CD8-positive, alpha-beta memory T cell (primary cell): ENCODE measurements around the gene CLEC10A. TPM values are rescaled to one million over a fixed set of nuclear protein-coding genes. Genes with fewer than 3 reads are reported as not detected.
A peak's percentile ranks its signal among the peaks of the same experiment; 100 is the strongest.
"Not testable (repeated sequence)": the region's sequence is repeated elsewhere in the genome, so short reads cannot be mapped to it uniquely, and the experiment has no call there.

Experiments
- CTCF ChIA-PET: fragments of 350-600 bp; sonication (Branson Sonifier 250); formaldehyde crosslinking; loops from one replicate; lab custom pipeline; 2021; ENCODE audit warnings: antibody characterized with exemption; lab: Charles Lee
- POLR2A ChIA-PET: fragments of 350-600 bp; sonication (Branson Sonifier 250); formaldehyde crosslinking; loops from one replicate; lab custom pipeline; 2021; ENCODE audit warnings: antibody characterized with exemption; lab: Charles Lee
- DNase-seq, 5 donors: peaks; one replicate each; pipeline versions ENCODE4 v3.0.0 to v3.0.0-alpha.2; 2020 to 2022; ENCODE audit warnings: mixed read lengths in 1 of 5
- H3K27ac ChIP-seq: one replicate; pipeline ENCODE4 v1.7.0; 2013; ENCODE audit warnings: low read depth, mild to moderate bottlenecking, low read length, moderate library complexity
- H3K27me3 ChIP-seq: 2 replicates; pipeline ENCODE4 v1.7.0; 2013; ENCODE audit warnings: low read length, mild to moderate bottlenecking; ENCODE audit not compliant: insufficient read depth, poor library complexity, severe bottlenecking
- H3K36me3 ChIP-seq: 2 replicates; pipeline ENCODE4 v1.7.0; 2013; ENCODE audit warnings: mild to moderate bottlenecking, low read length, moderate library complexity; ENCODE audit not compliant: insufficient read depth
- H3K4me1 ChIP-seq: 2 replicates; pipeline ENCODE4 v1.7.0; 2013; ENCODE audit warnings: mild to moderate bottlenecking, low read length, moderate library complexity; ENCODE audit not compliant: insufficient read depth
- H3K4me3 ChIP-seq: 2 replicates; pipeline ENCODE4 v1.7.0; 2013; ENCODE audit warnings: mild to moderate bottlenecking, low read length
- H3K9me3 ChIP-seq: 2 replicates; pipeline ENCODE4 v1.7.0; 2013; ENCODE audit warnings: mild to moderate bottlenecking, low read length
- H3K27ac Mint-ChIP-seq, 8 donors: one replicate each; pipeline ENCODE4 v1.8.0; 2020 to 2021; ENCODE audit warnings: mixed read lengths in 8 of 8, mild to moderate bottlenecking in 6 of 8, inconsistent platforms in 3 of 8, moderate library complexity in 3 of 8
- H3K27me3 Mint-ChIP-seq, 2 donors: one replicate each; pipeline ENCODE4 v1.8.0; 2020 to 2021; ENCODE audit warnings: mixed read lengths in 2 of 2, mild to moderate bottlenecking in 1 of 2, moderate library complexity in 1 of 2
- H3K36me3 Mint-ChIP-seq, 3 donors: one replicate each; pipeline ENCODE4 v1.8.0; 2020 to 2021; ENCODE audit warnings: mixed read lengths in 3 of 3, inconsistent platforms in 1 of 3, mild to moderate bottlenecking in 1 of 3
- H3K4me1 Mint-ChIP-seq, 3 donors: one replicate each; pipeline ENCODE4 v1.8.0; 2020 to 2021; ENCODE audit warnings: mixed read lengths in 3 of 3, inconsistent platforms in 1 of 3, mild to moderate bottlenecking in 1 of 3
- H3K4me3 Mint-ChIP-seq, 7 donors: one replicate each; pipeline ENCODE4 v1.8.0; 2020 to 2021; ENCODE audit warnings: mixed read lengths in 7 of 7, mild to moderate bottlenecking in 6 of 7, moderate library complexity in 4 of 7, inconsistent platforms in 2 of 7
- H3K9me3 Mint-ChIP-seq, 5 donors: one replicate each; pipeline ENCODE4 v1.8.0; 2020 to 2022; ENCODE audit warnings: mixed read lengths in 5 of 5, mild to moderate bottlenecking in 3 of 5, moderate library complexity in 2 of 5, inconsistent platforms in 1 of 5
- polyA plus RNA-seq: library from polyadenylated mRNA; unstranded; fragments of 300-500 nt; fragmentation: Illumina TruSeq; gene quantifications from one replicate; pipeline ENCODE4 v1.2.3, GENCODE V29; 2021
- total RNA-seq, 2 experiments: library from RNA; stranded (reverse); gene quantifications; one replicate each; pipeline ENCODE4 v1.2.3, GENCODE V29; 2021

CLEC10A gene
- total and polyA plus RNA-seq, 3 experiments from 2014 or later: 0.33 to 0.42 TPM; not detected in 1

DNA sequence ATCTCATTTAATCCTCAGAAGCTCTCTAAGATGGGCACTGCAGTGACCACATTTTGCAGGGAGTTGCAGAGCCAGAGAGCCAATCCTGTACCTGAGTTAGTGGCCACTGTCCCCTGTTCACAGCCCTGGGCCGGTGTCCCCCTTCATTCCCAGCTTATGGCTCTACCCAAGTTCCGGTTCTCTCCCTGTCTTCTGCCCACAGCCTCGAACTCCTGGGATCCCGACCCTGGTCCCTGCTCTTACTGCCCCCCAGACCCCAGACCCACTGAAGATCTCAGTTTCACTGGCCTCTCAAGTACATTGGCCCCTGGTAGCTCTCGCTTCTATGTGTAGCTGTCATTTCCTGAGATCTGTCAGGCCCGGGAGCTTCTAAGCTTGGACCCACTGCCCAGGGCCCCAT is 22.4 kb upstream of the CLEC10A start:
- Mint-ChIP-seq H3K36me3 (no peaks in the 10 kb centered on the region), H3K9me3 (no peaks in the 10 kb centered on the region), H3K4me3 (peak overlapping the region in 1 of 7 donors; percentile 1), H3K27me3 (peaks cover 23 to 25% of the 10 kb centered on the region in 2 donors), H3K27ac (peak overlapping the region in 1 of 8 donors; percentile 61), H3K4me1 (no peaks in the 10 kb centered on the region)
- peaks cover 6% of the 10 kb centered on the region for H3K27me3 ChIP-seq
- no peaks in the 10 kb centered on the region for H3K9me3 ChIP-seq
- H3K36me3 ChIP-seq: no peaks in the 10 kb centered on the region
- H3K27ac ChIP-seq: no peak overlapping the region
- POLR2A ChIA-PET: no interaction called here
- CTCF ChIA-PET: no interaction called here
- no peak for DNase-seq
- H3K4me3 ChIP-seq: no peak overlapping the region
- H3K4me1 ChIP-seq: no peaks in the 10 kb centered on the region

DNA sequence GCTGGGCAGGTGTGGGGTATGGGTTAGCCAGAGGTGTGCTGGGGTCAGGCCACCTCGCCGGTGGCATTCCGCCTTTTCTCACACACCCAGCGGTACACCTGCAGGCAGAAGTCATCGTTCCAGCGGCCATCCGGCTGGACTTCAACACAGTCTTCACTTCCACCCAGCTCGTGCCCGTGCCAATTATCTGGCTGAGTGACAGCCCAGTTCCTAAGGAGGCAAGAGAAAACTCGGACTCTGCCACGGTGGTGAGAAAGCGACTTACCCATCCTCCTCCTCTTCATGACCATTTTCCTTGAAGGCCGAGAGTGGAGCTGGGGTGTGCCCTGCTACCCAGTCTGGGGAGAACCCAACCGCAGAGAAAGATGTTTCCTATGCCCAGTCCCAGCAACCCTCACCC is 21.5 kb upstream of the CLEC10A start:
- Histone ChIP-seq H3K4me3 (no peak overlapping the region), H3K36me3 (no peaks in the 10 kb centered on the region), H3K9me3 (no peaks in the 10 kb centered on the region), H3K27me3 (peaks cover 6% of the 10 kb centered on the region), H3K4me1 (no peaks in the 10 kb centered on the region), H3K27ac (no peak overlapping the region)
- Mint-ChIP-seq H3K4me1 (no peaks in the 10 kb centered on the region), H3K27ac (no peak overlapping the region), H3K9me3 (no peaks in the 10 kb centered on the region), H3K4me3 (no peak overlapping the region), H3K36me3 (no peaks in the 10 kb centered on the region), H3K27me3 (peaks cover 23 to 25% of the 10 kb centered on the region in 2 donors)
- no peak for DNase-seq
- ChIA-PET CTCF (no interaction called here), POLR2A (no interaction called here)

DNA sequence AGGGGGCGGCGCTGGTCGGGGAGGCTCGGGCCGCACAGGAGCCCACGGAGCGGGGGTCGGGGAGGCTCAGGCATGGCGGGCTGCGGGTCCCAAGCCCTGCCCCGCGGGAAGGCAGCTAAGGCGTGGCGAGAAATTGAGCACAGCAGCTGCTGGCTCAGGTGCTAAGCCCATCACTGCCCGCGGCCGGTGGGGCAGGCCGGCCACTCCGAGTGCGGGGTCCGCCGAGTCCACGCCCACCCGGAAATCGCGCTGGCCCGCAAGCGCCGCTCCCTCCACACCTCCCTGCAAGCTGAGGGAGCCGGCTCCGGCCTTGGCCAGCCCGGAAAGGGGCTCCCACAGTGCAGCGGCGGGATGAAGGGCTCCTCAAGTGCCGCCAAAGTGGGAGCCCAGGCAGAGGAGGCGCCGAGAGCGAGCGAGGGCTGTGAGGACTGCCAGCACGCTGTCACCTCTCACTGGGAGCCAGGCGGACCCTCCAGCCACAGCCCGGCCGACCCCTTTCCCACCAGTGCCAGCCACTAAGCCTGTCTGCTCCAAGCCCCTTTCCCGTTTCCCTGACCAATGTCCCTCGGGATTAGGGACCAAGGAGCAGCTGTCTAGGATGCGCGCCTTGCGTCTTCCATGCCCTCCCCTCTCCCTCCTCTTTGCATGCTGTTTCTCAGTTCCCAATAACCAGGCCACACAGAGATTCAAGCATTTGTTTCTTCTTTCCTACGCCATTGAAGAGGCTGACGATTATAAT is 20.8 kb upstream of the CLEC10A start:
- H3K27me3 ChIP-seq, H3K4me3 ChIP-seq, H3K27ac ChIP-seq, H3K4me1 Mint-ChIP-seq, H3K36me3 ChIP-seq, H3K27ac Mint-ChIP-seq, H3K36me3 Mint-ChIP-seq, CTCF ChIA-PET, H3K9me3 ChIP-seq, H3K4me3 Mint-ChIP-seq, H3K4me1 ChIP-seq, DNase-seq, POLR2A ChIA-PET, H3K9me3 Mint-ChIP-seq: not testable (repeated sequence)
- peaks cover 23 to 26% of the 10 kb centered on the region in 2 donors for H3K27me3 Mint-ChIP-seq

DNA sequence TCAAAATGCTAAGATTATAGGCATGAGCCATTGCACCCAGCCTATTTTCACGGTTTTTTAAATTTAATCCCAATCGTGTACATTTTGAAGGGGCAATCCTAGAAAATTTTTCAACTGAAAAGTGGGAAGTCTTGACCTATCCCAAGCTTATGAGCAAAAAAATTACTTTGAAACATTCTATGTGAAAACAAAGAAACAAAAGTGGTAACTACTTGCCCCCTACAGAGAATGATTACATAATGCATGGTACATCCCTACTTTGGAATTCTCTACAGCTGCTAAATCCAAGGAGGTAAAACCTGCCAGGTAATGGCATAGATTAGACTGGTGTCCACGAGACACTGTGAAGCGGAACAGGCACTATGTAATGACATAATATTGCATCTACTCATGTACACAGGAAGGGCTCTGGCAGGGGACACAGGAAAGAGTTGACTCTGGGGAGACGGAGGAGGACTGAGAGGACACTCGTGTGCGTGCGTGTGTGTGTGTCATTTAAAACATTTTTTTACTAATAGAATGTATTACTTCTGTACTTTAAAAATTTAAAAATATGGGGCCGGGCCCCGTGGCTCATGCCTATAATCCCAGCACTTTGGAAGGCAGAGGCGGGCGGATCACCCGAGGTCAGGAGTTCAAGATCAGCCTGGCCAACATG is 18.9 kb upstream of the CLEC10A start:
- no peaks in the 10 kb centered on the region for H3K4me1 ChIP-seq
- ChIA-PET CTCF (interaction anchor here (1.6 to 2.0 kb wide), 2 partner anchors 38 to 53 kb away, joined by 3 to 5 read pairs; no protein-coding TSS in a partner anchor), POLR2A (no interaction called here)

DNA sequence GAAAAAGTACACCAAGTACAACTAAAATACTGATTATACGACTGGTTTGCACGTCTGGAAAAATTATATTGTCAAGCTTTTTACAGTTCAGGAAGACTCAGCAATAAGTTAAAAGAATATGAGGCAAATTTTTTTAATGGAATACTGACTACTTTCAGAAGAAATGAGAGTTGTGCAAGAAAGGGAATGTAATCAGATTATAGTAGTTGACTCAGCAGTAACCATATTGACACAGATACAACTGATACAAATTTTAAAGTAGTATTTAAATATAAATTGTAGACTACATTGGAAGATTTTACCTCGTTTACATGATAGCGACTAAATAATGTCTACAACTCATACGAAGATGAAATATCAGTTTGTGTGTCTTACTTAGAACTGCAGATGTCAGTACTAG is 17.9 kb upstream of the CLEC10A start:
- no peaks in the 10 kb centered on the region for H3K9me3 ChIP-seq
- Mint-ChIP-seq H3K4me1 (peaks cover 0 to 9% (median 7%) of the 10 kb centered on the region in 3 donors), H3K27me3 (peaks cover 22 to 36% of the 10 kb centered on the region in 2 donors), H3K4me3 (no peak overlapping the region), H3K36me3 (peaks cover 0 to 4% (median 0%) of the 10 kb centered on the region in 3 donors), H3K27ac (no peak overlapping the region), H3K9me3 (no peaks in the 10 kb centered on the region)
- H3K4me1 ChIP-seq: no peaks in the 10 kb centered on the region
- peaks cover 6% of the 10 kb centered on the region for H3K27me3 ChIP-seq
- ChIA-PET POLR2A (no interaction called here), CTCF (interaction anchor here (1.6 kb wide), 1 partner anchor 39 kb away, joined by 3 read pairs; no protein-coding TSS in a partner anchor)
- DNase-seq: no peak
- no peak overlapping the region for H3K4me3 ChIP-seq
- no peak overlapping the region for H3K27ac ChIP-seq
- no peaks in the 10 kb centered on the region for H3K36me3 ChIP-seq

More for the DNA sequence above, 18.9 kb upstream of the CLEC10A start:
- H3K36me3 Mint-ChIP-seq: no peaks in the 10 kb centered on the region
- H3K27me3 ChIP-seq: peaks cover 6% of the 10 kb centered on the region
- DNase-seq: no peak
- no peaks in the 10 kb centered on the region for H3K36me3 ChIP-seq
- no peak overlapping the region for H3K27ac Mint-ChIP-seq
- no peaks in the 10 kb centered on the region for H3K9me3 Mint-ChIP-seq
- H3K4me3 ChIP-seq: no peak overlapping the region
- H3K4me1 Mint-ChIP-seq: peaks cover 0 to 9% (median 7%) of the 10 kb centered on the region in 3 donors
- peaks cover 26 to 41% of the 10 kb centered on the region in 2 donors for H3K27me3 Mint-ChIP-seq
- no peak overlapping the region for H3K4me3 Mint-ChIP-seq
- H3K9me3 ChIP-seq: no peaks in the 10 kb centered on the region
- H3K27ac ChIP-seq: no peak overlapping the region

DNA sequence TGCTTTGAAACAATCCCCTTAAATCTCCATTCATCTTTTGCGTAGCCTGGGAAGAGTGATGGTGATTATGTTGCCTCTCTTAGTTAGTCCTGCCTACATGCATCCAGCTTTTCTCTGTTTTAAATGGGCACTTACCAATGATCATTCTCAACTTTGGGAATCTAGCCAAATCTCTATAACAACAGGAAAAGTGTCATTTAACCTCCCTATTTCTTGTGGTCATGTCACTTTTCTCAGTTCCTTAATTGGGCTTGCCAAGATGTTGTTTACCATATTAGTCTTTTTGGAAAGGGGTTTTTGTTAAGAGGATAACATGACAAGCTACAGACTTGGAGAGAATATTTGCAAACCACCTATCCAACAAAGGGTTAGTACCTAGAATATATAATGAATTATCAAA is 15.6 kb upstream of the CLEC10A start:
- DNase-seq: no peak
- Histone ChIP-seq H3K27me3 (no peaks in the 10 kb centered on the region), H3K4me3 (no peak overlapping the region), H3K27ac (no peak overlapping the region), H3K36me3 (no peaks in the 10 kb centered on the region), H3K9me3 (no peaks in the 10 kb centered on the region), H3K4me1 (no peaks in the 10 kb centered on the region)
- no peak overlapping the region for H3K4me3 Mint-ChIP-seq
- no peak overlapping the region for H3K27ac Mint-ChIP-seq
- H3K4me1 Mint-ChIP-seq: peaks cover 0 to 9% (median 7%) of the 10 kb centered on the region in 3 donors
- CTCF ChIA-PET: no interaction called here
- H3K27me3 Mint-ChIP-seq: peaks cover 12 to 26% of the 10 kb centered on the region in 2 donors
- no peaks in the 10 kb centered on the region for H3K9me3 Mint-ChIP-seq
- peaks cover 0 to 4% (median 0%) of the 10 kb centered on the region in 3 donors for H3K36me3 Mint-ChIP-seq
- POLR2A ChIA-PET: no interaction called here

DNA sequence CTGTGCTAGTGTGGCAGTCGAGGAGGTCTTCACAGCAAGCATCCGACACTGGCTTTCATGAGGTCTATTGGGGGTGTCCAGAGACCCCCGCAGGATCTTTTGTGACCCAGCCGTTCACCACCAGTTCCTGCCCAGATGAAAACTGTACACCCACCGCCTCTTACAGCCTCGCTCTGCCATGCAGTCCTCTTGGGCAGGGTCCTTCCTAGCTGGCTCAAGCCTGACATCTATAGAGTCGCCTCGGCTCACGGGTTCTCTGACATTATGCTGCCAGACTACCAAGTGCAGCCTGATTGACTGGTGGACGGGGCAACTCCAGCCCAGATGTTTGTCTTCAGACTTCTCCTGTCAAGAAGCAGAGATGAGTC is 14.6 kb upstream of the CLEC10A start:
- H3K4me3 Mint-ChIP-seq: no peak overlapping the region
- H3K4me3 ChIP-seq: no peak overlapping the region
- H3K27me3 Mint-ChIP-seq: peaks cover 9 to 29% of the 10 kb centered on the region in 2 donors
- H3K9me3 ChIP-seq: no peaks in the 10 kb centered on the region
- ChIA-PET POLR2A (no interaction called here), CTCF (interaction anchor here (1.2 kb wide), 1 partner anchor 42 kb away, joined by 3 read pairs; no protein-coding TSS in a partner anchor)
- H3K4me1 ChIP-seq: no peaks in the 10 kb centered on the region
- peaks cover 0 to 9% (median 7%) of the 10 kb centered on the region in 3 donors for H3K4me1 Mint-ChIP-seq
- DNase-seq: no peak
- H3K36me3 Mint-ChIP-seq: peaks cover 0 to 4% (median 0%) of the 10 kb centered on the region in 3 donors
- H3K9me3 Mint-ChIP-seq: no peaks in the 10 kb centered on the region
- H3K27ac ChIP-seq: no peak overlapping the region
- H3K36me3 ChIP-seq: no peaks in the 10 kb centered on the region
- peak overlapping the region in 2 of 8 donors; percentile 7 to 81 for H3K27ac Mint-ChIP-seq
- H3K27me3 ChIP-seq: no peaks in the 10 kb centered on the region

DNA sequence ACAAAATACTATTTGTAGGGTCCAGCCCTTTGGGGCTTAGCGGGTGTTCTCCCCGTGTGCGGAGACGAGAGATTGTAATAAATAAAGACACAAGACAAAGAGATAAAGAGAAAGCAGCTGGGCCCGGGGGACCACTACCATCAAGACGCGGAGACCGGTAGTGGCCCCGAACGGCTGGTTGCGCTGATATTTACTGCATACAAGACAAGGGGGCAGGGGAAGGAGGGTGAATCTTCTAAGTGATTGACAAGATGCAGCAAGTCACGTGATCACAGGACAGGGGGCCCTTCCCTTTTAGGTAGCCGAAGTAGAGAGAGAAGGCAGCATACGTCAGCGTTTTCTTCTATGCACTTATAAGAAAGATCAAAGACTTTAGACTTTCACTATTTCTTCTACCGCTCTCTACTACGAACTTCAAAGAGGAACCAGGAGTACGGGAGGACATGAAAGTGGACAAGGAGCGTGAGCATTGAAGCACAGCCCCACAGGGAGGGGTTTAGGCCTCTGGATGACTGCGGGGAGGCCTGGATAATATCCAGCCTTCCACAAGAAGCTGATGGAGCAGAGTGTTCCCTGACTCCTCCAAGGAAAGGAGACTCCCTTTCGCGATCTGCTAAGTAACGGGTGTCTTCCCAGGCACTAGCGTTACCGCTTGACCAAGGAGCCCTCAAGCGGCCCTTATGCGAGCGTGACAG is 11.4 kb upstream of the CLEC10A start:
- H3K4me3 ChIP-seq, CTCF ChIA-PET: not testable (repeated sequence)
- H3K27me3 Mint-ChIP-seq: peaks cover 23 to 41% of the 10 kb centered on the region in 2 donors

More for the DNA sequence above, 11.4 kb upstream of the CLEC10A start:
- H3K27ac ChIP-seq, H3K4me1 Mint-ChIP-seq, POLR2A ChIA-PET, H3K27me3 ChIP-seq, H3K4me1 ChIP-seq, H3K36me3 Mint-ChIP-seq, H3K27ac Mint-ChIP-seq, H3K36me3 ChIP-seq, H3K9me3 Mint-ChIP-seq, H3K9me3 ChIP-seq, H3K4me3 Mint-ChIP-seq: not testable (repeated sequence)
- DNase-seq: peak in 3 of 5 donors; percentile 13 to 62 (median 23)
